Activated naive CD8-positive, alpha-beta T cell (primary cell): ENCODE data around the gene MAP3K8.
A peak's percentile ranks its signal among the peaks of the same experiment; 100 is the strongest.
"Not testable (repeated sequence)": the region's sequence is repeated elsewhere in the genome, so short reads cannot be mapped to it uniquely, and the experiment has no call there.

ENCODE experiments used
- H3K27ac Mint-ChIP-seq: one replicate; pipeline ENCODE4 v1.8.0; 2021; ENCODE audit warnings: mixed read lengths
- H3K27me3 Mint-ChIP-seq: one replicate; pipeline ENCODE4 v1.8.0; 2021; ENCODE audit warnings: mixed read lengths
- H3K36me3 Mint-ChIP-seq: one replicate; pipeline ENCODE4 v1.8.0; 2021; ENCODE audit warnings: mixed read lengths
- H3K4me1 Mint-ChIP-seq: one replicate; pipeline ENCODE4 v1.8.0; 2021; ENCODE audit warnings: low read depth, mixed read lengths
- H3K4me3 Mint-ChIP-seq: one replicate; pipeline ENCODE4 v1.8.0; 2021; ENCODE audit warnings: mild to moderate bottlenecking, mixed read lengths
- H3K9me3 Mint-ChIP-seq: one replicate; pipeline ENCODE4 v1.8.0; 2021; ENCODE audit warnings: low read depth, mixed read lengths

The MAP3K8 gene

DNA sequence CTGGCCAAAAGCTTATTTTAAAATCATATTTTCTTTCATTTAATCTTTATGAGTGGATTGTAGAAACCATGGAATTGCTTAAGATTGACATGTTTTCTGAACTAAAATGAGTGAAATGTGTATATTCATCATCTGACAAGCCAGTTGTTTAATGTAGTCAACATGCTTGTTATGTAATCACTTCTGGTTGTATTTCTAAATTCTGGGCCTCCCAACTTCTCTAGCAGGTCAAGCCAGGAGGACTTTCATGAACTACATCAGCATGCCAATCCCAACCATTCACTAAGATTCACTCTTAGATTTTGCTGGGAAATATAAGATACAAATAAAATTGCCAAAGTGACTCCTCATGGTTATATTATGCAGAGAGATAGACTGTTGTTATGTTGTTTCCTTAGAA, 21.1 kb upstream of the MAP3K8 start:
- Mint-ChIP-seq H3K27ac (no peak overlapping the region), H3K27me3 (no peaks in the 10 kb centered on the region), H3K9me3 (no peaks in the 10 kb centered on the region), H3K4me3 (no peak overlapping the region), H3K4me1 (peaks cover 5% of the 10 kb centered on the region), H3K36me3 (no peaks in the 10 kb centered on the region)

DNA sequence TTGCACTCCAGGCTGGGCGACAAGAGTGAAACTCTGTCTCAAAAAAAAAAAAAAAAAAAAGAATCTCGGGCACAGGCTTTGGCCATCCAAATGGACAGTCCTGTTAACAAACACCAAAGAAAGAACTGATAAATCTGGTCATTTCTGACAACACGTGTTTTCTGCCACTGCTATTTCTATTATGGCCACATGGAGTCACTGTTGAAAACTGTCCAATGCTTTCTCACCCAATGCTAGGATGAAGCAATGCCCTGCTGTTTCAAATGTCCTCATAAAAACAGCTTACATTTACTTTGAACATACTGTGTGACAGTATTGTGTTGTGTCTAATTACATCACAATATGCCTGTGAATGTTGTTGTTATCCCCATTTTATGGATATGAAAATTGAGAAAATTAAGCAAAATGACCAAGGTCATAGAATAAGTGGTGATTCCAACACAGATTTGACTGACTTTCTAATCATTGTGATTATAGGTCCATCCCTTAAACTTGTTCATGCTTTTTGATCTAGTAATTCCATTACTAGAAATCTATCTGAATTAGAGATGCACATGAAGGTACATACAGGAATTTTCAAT, 19.9 kb upstream of the MAP3K8 start:
- Mint-ChIP-seq H3K4me3 (no peak overlapping the region), H3K9me3 (no peaks in the 10 kb centered on the region)

DNA sequence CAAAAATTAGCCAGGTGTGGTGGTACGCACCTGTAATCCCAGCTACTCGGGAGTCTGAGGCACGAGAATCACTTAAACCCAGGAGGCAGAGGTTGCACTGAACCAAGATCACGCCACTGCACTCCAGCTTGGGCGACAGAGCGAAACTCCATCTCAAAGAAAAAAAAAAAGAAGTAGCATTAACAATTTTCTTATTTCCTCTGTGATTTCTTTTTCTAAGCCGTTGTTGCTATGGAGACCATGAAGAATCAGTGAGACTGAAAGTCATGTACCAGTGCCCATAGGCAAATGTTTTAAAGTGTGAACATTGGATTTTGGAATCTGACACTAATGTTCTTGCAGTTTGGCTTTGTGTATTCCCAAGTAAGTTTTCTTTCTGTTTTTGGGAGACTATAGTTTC, 18.4 kb upstream of the MAP3K8 start:
- no peak overlapping the region for H3K4me3 Mint-ChIP-seq
- no peaks in the 10 kb centered on the region for H3K36me3 Mint-ChIP-seq
- no peak overlapping the region for H3K27ac Mint-ChIP-seq
- H3K27me3 Mint-ChIP-seq = no peaks in the 10 kb centered on the region
- no peaks in the 10 kb centered on the region for H3K9me3 Mint-ChIP-seq
- H3K4me1 Mint-ChIP-seq = peaks cover 20% of the 10 kb centered on the region

More for the DNA sequence above, 19.9 kb upstream of the MAP3K8 start:
- Mint-ChIP-seq H3K27ac (no peak overlapping the region), H3K27me3 (no peaks in the 10 kb centered on the region), H3K4me1 (peaks cover 16% of the 10 kb centered on the region), H3K36me3 (no peaks in the 10 kb centered on the region)

DNA sequence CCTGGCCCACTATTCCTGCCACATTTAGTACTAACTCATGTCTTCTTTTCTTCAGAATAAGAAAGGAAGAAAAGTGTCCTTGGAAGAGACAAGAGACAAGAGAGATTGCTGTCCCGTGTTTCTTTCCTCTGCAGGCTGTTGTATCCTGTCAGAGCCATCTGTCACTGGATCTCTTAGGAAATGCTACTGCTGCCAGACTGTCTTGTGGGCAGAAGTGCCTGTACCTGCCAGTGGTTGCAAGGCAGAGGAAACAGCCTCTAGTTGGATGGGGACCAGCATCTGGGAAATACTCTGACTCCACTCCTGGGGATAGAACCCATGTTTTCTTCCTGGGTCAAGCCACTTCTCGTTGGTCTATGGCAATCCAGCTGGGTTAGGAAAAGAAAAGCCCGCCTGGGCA, 16.7 kb upstream of the MAP3K8 start:
- no peaks in the 10 kb centered on the region for H3K9me3 Mint-ChIP-seq

DNA sequence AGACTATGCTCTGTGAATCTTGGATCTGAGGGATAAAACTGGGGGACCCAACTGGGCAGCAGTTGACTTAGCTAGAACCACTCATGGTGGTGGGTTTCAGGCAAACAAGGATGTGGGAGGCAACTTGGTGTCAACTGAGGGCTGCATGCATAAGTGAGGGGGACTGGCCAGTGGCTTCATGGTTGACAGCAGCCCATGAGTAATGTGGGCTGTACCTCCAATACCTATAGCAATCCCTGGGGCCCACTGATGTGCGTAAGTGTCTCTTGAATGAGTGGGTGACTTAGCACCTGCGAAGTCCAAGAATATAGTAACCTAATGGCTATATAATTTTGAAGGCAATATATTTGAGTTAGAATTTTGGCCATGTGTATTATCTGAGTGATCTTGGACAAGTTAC, 13.7 kb upstream of the MAP3K8 start:
- Mint-ChIP-seq H3K36me3 (no peaks in the 10 kb centered on the region), H3K9me3 (no peaks in the 10 kb centered on the region), H3K4me1 (peaks cover 18% of the 10 kb centered on the region), H3K4me3 (no peak overlapping the region), H3K27ac (no peak overlapping the region), H3K27me3 (no peaks in the 10 kb centered on the region)

More for the DNA sequence above, 16.7 kb upstream of the MAP3K8 start:
- H3K27me3 Mint-ChIP-seq = no peaks in the 10 kb centered on the region
- H3K4me1 Mint-ChIP-seq = peaks cover 20% of the 10 kb centered on the region
- H3K36me3 Mint-ChIP-seq = no peaks in the 10 kb centered on the region
- peak overlapping the region; percentile 41 for H3K27ac Mint-ChIP-seq
- H3K4me3 Mint-ChIP-seq = no peak overlapping the region

DNA sequence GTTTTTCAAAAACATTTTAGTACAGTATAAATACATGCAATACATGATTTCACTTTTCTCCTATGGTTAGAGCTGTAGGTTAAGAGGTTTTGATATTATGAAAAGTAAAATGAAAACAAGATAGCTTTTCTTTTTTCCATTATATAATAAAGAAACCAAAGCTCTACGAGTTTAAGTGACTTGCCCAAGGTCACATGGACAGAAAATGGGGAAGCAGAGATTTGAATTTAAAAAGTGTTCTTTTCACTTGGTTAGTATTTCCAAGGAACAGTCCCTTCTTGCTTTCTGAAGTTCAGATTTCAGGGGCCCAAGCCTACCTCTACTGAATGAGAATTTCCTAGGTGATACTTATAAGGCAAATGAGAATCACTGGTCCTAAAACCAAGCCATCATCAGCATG, 13.2 kb upstream of the MAP3K8 start:
- Mint-ChIP-seq H3K4me1 (peaks cover 18% of the 10 kb centered on the region), H3K9me3 (no peaks in the 10 kb centered on the region), H3K36me3 (no peaks in the 10 kb centered on the region), H3K4me3 (no peak overlapping the region), H3K27ac (no peak overlapping the region), H3K27me3 (no peaks in the 10 kb centered on the region)

DNA sequence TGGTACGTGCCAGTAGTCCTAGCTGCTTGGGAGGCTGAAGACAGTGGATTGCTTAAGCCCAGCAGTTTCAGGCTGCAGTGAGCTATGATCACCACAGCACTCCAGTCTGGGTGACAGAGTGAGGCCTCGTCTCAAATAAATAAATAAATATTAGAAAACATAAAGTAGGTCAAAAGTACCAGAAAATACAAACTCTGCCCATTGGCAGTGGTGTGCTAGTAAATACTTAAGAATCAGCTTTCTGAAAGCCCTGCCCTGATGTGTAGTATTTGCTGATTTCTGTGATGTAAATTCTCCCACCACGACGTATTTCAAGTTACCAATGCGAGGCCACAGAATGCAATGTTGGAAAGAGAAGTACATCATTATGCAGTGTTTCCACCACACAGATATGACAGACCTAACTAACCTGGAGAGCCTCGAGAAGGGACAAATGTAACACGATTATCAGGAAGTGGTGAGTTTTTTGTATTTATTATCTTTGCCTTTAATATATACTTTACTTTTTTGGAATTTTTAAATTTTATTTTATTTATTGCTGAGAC, 11.8 kb upstream of the MAP3K8 start:
- Mint-ChIP-seq H3K27me3 (no peaks in the 10 kb centered on the region), H3K4me3 (no peak overlapping the region), H3K9me3 (no peaks in the 10 kb centered on the region), H3K27ac (no peak overlapping the region), H3K4me1 (peaks cover 18% of the 10 kb centered on the region), H3K36me3 (no peaks in the 10 kb centered on the region)

DNA sequence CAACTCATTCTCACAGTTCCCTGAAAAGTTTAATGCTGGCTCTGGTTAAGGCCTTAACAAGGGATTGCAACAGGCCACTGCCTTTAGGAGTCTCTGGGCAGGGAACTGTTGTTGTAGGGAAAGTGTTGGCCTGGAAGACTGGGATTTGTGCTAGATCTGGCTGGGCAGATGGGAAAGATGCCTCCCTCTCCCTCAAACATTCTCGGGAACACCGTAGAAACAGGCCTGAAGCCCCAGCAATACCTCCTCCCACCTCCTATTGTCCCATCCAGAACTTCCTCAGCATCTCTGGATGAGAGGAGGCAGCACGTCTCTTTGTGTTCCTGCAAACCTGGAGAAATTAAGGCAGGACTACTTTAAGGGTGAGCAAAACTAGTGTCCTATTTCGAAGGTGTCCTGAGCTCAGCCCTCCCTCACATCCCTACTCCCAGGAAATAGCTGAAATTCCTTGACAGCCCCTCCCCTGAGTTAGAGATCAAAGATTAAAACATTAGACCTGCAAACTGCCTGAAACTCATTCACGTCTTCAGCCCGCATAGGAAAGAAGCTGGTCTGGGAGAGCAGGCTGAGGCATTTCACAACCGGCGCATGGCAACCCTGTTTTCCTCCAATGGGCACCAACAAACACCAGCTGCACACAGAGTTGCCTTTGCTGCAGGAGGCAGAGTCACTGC, 10.9 kb upstream of the MAP3K8 start:
- H3K36me3 Mint-ChIP-seq = no peaks in the 10 kb centered on the region

DNA sequence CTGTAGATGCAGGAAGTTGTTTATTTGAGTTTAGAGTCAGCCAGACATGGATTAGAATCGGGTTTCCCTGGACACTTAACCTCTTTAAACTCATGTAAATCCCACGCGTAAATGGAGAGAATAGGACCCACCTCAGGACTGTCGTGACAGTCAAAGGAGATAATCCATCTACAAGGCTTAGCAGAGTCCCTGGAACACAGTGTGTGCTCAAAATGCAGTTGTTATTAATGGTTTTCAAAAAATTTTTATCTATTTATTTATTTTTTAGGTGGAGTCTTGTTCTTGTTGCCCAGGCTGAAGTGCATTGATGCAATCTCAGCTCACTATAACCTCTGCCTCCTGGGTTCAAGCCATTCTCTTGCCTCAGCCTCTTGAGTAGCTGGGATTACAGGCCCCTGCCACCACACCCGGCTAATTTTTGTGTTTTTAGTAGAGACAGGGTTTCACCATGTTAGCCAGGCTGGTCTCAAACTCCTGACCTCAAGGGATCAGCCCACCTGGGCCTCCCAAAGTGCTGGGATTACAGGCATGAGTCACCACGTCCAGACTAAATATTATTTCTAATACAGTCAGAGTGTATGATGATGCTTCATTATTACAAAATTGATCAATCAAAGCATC, 10.2 kb upstream of the MAP3K8 start:
- not testable (repeated sequence) for H3K27ac Mint-ChIP-seq, H3K36me3 Mint-ChIP-seq, H3K27me3 Mint-ChIP-seq, H3K4me3 Mint-ChIP-seq, H3K9me3 Mint-ChIP-seq
- H3K4me1 Mint-ChIP-seq = peaks cover 12% of the 10 kb centered on the region

More for the DNA sequence above, 10.9 kb upstream of the MAP3K8 start:
- Mint-ChIP-seq H3K27ac (no peak overlapping the region), H3K27me3 (no peaks in the 10 kb centered on the region), H3K9me3 (no peaks in the 10 kb centered on the region), H3K4me3 (no peak overlapping the region), H3K4me1 (peaks cover 19% of the 10 kb centered on the region)

DNA sequence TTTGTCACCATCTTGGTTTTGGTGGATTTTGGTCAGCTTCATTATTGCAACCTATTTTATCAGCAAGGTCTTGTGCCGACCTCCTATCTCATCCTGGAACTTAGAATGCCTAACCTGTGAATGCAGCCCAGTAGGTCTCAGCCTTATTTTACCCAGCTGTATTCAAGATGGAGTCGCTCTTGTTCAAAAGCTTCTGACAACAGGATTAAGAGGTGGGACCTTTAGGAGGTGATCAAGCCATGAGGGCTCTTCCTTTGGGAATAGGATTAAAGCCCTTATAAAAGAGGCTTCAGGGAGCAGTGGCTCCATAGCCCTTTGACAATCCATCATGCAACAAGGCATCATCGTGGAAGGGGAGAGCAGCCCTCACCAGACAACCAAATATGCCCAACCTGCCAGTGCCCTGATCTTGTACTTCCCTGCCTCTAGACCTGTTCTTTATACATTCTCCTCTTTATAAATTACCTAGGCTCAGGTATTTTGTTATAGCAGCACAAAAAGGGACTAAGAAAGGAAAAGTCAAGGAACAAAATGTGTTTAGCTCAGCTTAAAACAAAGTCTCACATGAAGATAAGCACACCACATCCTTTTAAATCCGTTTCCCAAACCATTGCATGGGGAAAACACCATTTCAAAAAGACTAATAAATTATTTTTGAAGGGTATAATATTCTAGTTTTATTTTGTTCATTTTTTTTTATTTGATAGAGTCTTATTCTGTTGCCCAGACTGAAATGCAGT, 8.5 kb upstream of the MAP3K8 start:
- H3K4me3 Mint-ChIP-seq = no peak overlapping the region
- peaks cover 5% of the 10 kb centered on the region for H3K4me1 Mint-ChIP-seq
- no peaks in the 10 kb centered on the region for H3K36me3 Mint-ChIP-seq
- no peaks in the 10 kb centered on the region for H3K9me3 Mint-ChIP-seq
- H3K27ac Mint-ChIP-seq = no peak overlapping the region
- no peaks in the 10 kb centered on the region for H3K27me3 Mint-ChIP-seq

DNA sequence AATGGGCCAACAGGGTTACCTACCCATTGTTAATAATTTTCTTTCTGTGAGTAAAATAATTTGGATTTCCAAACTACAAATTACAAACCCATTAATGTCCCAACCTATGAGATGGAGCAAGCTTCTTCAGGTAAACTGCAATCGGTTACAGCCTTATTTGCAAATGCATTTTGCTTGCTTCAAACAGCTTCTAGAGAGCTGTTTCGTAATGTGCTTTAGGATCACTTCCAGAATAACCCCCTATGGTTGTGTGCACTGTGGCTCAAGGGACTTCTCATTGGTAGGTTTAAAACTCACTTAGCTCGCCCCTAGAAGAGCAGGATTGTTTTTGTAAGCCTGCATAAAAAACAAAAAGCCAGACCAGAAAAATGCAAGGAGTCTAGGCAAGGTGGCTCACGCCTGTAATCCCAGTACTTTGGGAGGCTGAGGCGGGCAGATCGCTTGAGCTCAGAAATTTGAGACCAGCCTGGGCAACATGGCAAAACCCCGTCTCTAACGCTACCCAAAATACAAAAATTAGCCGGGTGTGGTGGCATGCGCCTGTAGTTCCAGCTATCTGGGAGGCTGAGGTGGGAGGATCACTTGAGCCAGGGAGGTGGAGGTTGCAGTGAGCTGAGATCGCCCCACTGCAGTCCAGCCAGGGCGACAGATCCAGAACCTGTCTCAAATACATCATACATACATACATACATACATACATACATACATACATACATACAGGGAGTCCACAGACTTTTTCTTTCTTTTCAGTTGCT, 3.3 kb upstream of the MAP3K8 start:
- Mint-ChIP-seq H3K4me1 (peaks cover 22% of the 10 kb centered on the region), H3K4me3 (no peak overlapping the region), H3K27ac (no peak overlapping the region), H3K36me3 (no peaks in the 10 kb centered on the region), H3K27me3 (peaks cover 2% of the 10 kb centered on the region), H3K9me3 (no peaks in the 10 kb centered on the region)

DNA sequence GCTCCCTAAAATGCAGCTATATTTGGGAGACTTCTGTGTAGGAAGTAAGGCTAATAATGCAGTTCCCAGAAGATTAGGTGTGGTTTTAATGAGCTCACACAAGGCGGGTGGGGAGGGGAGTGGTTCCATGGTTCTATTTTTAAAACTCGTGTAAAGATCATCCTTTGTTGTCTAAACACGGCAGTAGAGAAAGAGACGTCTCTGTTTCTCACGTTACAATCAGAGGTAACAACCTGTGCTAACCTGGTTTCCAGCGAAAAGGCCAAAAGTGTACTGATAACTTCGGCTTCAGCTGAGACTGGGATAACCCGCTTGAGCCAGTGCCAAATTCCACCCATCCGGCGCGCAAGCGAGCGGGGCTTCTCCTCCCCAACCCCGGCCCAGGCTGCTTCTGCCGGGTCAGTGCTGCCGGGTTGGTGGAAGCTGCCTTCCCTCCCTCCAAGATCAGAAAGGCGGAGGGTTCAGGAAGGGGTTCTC, 2.5 kb upstream of the MAP3K8 start:
- H3K36me3 Mint-ChIP-seq = no peaks in the 10 kb centered on the region
- no peaks in the 10 kb centered on the region for H3K9me3 Mint-ChIP-seq
- peaks cover 29% of the 10 kb centered on the region for H3K4me1 Mint-ChIP-seq
- H3K27me3 Mint-ChIP-seq = peaks cover 2% of the 10 kb centered on the region
- no peak overlapping the region for H3K27ac Mint-ChIP-seq
- no peak overlapping the region for H3K4me3 Mint-ChIP-seq

DNA sequence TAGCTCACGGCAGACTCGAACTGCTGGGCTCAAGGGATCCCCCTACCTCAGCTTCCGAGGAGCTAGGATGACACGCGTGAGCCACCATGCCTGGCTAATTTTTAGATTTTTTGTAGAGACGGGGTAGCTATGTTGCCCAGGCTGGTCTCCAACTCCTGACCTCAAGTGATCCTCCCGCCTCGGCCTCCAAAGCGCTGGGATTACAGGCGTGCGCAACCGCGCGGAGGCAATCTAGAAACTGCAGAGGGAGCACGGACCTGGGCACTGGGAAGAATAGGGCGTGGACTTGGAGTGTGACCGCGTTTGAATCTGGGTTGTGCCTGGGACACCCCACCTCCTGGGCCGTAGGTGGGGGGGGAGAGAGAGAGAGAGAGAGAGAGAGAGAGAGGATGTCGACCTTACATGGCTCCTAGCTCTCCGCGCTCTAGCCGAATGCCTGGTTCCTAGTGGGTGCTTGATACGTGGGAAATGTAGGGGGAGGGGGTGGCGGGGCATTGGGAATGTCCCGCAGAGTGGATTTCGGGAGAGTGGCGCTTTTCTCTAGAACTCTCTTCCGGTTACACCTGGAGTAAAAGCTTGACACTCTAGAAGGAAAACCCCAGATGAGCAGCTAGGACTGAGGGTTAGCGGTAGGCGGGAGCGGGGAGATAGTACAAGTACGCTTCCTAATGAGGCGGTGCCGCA, 1.2 kb upstream of the MAP3K8 start:
- H3K36me3 Mint-ChIP-seq = no peaks in the 10 kb centered on the region

DNA sequence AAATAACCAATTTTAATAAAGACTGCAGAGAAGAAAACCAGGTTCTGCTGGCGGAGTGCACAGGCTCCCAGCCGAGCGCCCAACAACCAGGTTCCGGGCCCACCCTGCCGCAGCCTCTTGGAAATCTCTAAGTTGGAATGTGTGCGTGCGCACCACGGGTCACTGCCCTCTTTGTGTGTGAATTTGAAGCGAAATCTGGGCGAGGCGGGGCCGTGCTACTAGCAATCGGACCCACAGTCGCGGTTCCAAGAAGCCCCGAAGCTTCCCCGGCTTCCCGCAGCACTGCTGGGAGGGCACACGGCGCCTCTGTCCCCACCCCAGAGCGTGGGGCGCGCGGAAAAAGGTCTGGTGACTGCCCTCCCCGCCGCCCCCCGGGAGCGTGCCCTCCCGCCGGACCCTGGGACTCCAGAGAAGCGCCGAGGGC, 666 bp upstream of the MAP3K8 start:
- H3K9me3 Mint-ChIP-seq = no peaks in the 10 kb centered on the region
- peaks cover 42% of the 10 kb centered on the region for H3K4me1 Mint-ChIP-seq
- H3K27me3 Mint-ChIP-seq = peaks cover 2% of the 10 kb centered on the region
- no peaks in the 10 kb centered on the region for H3K36me3 Mint-ChIP-seq
- peak overlapping the region; percentile 61 for H3K27ac Mint-ChIP-seq
- H3K4me3 Mint-ChIP-seq = peak overlapping the region; percentile 88

More for the DNA sequence above, 1.2 kb upstream of the MAP3K8 start:
- peaks cover 2% of the 10 kb centered on the region for H3K27me3 Mint-ChIP-seq
- peaks cover 40% of the 10 kb centered on the region for H3K4me1 Mint-ChIP-seq
- H3K4me3 Mint-ChIP-seq = peak overlapping the region; percentile 88
- no peaks in the 10 kb centered on the region for H3K9me3 Mint-ChIP-seq
- peak overlapping the region; percentile 61 for H3K27ac Mint-ChIP-seq
